Inferior parietal cortex (tissue), 1 donor: ENCODE data around the gene NFAT5.

Experiments
- DNase-seq: peaks from one replicate; pipeline ENCODE4 v3.0.0-alpha.2; 2016; ENCODE audit errors: extremely low spot score

NFAT5 gene

DNA sequence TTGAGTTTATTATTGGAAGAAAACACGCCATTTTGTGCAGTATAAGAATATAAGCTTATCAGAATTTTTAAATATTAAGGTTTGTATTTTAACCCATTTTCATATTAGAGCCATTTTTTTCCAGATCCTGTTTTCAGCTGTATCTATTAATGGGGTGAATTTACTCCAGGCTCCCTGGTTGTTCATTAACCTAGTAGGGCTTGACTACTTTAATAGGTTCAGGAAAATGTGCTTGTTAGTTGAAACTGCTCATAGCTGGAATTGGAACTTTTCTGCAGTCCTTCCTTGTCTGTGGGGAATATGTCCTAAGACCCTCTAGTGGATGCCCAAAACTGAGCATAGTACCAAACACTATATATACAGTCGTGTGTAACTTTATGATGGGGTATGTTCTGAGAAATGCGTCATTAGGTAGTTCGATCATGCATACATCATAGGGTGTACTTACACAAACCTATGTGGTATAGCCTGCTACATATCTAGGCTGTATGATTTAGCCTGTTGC is 28.0 kb downstream of the NFAT5 start:
- no peak for DNase-seq

- DNase-seq, result no peak
Observed at GRCh38 chr16:69595127-69596036, 29.6 kb downstream of the NFAT5 start.

- DNase-seq, result no peak
Observed at GRCh38 chr16:69596801-69597200, 31.0 kb downstream of the NFAT5 start.

- no peak for DNase-seq
Observed at GRCh38 chr16:69598045-69598444, 32.3 kb downstream of the NFAT5 start.

- no peak for DNase-seq
Observed at GRCh38 chr16:69599731-69600130, 34.0 kb downstream of the NFAT5 start.

- DNase-seq, result no peak
Observed at GRCh38 chr16:69600202-69600601, 34.4 kb downstream of the NFAT5 start.

DNA sequence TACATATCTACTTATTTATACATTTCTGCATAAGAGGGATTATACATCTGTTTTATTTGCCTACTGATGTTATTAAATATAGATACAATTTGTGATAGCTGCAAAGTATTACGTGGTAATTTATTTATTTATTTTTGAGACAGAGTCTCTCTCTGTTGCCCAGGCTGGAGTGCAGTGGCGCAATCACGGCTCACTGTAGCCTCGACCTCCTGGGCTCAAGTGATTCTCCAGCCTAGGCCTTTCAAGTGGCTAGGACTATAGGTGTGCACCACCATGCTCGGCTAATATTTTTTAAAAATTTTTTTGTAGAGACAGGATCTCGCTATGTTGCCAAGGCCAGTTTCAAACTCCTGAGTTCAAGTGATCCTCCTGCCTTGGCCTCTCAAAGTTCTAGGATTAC is 35.5 kb downstream of the NFAT5 start:
- no peak for DNase-seq

DNA sequence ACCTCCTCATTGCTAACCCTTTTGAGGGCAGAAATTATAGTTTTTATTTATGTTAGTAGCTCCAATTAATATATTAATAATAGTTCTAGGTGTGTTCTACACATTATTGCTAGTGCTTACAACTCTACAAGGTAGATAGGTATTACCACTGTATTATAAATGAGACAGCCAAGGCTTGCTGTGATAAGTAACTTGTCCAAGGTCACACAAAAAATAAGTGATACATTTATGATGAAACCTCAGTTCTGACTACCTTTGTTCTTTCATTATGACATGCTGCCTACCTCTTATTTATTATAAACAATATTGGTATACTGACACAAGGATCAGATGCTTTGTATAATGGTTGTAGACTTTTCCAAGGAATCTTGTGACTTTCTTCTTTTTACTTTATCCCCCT is 41.2 kb downstream of the NFAT5 start:
- DNase-seq, result no peak

GRCh38 chr16:69607674-69608073 is 41.9 kb downstream of the NFAT5 start:
- no peak for DNase-seq

DNA sequence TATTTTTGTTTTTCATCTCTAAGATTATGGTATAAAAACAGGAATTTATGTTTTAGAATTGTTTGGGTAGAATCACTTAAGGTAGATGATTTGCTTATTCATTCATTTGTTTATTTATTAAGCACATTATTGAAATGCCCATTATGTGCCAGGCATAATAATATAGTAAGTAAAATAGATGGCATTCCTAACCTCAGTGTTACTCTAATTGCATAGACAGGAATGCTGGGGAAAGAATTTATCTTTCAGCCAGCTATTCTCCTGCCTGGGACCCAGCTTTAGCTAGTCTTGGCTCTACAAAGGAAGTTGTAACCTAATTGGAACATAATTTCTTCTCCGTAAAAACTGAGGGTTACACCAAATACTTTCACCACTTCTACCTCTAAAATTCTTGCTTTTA is 44.6 kb downstream of the NFAT5 start:
- no peak for DNase-seq

- DNase-seq, result no peak
Observed at GRCh38 chr16:69611103-69611640, 45.4 kb downstream of the NFAT5 start.

DNA sequence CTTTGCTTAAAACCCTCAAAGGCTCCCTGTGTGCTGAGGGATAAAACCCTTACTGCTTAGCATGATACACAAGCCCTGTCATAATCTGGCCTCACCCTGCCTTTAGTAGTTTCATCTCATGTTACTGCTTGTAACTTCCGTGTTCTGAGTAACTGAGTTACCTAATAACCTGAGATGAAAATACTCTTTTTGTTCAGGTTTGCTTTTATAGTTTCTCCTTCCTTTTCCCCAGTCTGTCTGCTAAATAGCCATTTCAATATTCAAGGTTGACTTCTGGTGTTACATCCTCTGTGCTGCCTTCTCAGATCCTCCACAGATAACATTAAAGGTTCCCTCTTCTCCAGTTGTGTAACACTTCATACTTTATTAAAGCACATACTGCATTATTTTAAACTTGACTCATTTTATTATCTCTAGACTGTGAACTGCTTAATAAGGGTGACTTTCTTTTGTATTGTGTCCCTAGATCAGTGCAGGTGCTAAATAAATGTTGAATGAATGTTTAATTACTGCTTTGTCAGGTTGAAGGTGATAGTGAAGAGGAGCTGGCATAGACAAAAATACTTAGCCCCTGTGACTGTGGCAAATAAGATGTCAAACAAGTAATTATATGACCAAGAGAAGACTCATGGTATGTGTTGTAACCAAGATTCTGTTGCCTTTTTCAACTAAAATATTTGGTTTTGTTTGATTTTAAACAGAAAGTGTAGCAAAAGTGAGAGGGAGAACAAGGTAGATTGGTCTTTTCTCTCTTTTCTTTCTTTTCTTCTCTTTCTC is 47.8 kb downstream of the NFAT5 start:
- DNase-seq, result no peak

GRCh38 chr16:69615528-69615927 is 49.8 kb downstream of the NFAT5 start:
- DNase-seq, result no peak

- no peak for DNase-seq
Observed at GRCh38 chr16:69616082-69616481, 50.3 kb downstream of the NFAT5 start.

GRCh38 chr16:69618307-69618706 is 52.5 kb downstream of the NFAT5 start:
- no peak for DNase-seq

- no peak for DNase-seq
Observed at GRCh38 chr16:69618721-69619120, 53.0 kb downstream of the NFAT5 start.

DNA sequence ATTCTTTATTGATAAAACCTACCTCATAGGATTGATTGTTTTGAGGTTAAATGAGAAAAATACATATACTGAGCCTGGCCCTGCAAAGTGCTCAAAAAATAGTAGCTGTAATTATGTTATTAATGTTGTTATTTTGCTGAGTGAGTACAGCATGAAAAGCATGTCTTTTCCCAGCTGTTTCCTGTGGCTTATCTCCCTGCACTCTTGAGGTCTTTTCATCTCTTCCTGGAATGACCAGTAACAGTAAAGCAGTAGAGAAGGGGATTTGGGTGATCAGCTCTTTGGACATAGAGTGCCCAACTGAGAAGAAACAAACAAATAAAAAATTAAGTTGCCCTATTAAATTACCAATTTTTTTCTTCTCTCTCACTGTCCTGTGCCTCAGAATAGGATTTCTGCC is 53.7 kb downstream of the NFAT5 start:
- no peak for DNase-seq

GRCh38 chr16:69620573-69620972 is 54.8 kb downstream of the NFAT5 start:
- no peak for DNase-seq

GRCh38 chr16:69621225-69621624 is 55.5 kb downstream of the NFAT5 start:
- no peak for DNase-seq

- DNase-seq, result no peak
Observed at GRCh38 chr16:69626256-69626655, 60.5 kb downstream of the NFAT5 start.

DNA sequence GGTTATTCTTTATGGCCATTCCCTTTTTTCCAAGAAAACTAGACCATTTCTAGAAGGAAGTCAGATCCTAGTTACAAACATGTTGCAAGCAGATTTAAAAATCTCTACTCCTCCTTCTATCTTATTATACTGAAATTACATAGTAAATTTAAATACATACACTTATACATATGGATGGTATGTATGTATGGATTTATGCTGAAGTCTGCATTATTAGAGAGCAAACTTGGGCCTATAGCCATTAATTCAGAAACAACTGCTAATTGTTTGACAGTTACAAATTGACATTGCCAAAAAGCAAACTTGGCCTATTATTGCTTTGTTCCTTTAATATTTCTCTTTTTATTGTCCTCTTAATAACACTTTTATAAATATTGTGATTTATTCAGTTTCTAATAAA is 67.1 kb downstream of the NFAT5 start:
- no peak for DNase-seq

DNA sequence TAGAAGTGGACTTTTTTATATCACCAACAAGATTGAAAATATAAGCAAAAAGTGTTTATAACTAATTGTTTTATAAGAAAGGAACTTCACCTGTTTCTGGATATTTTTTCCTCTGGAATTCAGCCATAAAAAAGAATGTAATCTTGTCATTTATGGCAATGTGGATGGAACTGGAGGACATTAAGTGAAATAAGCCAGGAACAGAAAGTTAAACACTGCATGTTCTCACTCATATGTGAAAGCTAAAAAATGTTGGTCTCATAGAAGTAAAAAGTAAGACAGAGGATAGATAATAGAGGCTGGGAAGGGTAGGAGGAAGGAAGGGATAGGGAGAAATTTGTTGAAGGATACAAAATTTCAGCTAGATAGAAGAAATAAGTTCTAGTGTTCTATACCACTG is 67.6 kb downstream of the NFAT5 start:
- DNase-seq, result no peak
